Peyer's patch (tissue), 4 donors: ENCODE results near the gene SMIM45.
A peak's percentile ranks its signal among the peaks of the same experiment; 100 is the strongest.

Source experiments
- DNase-seq, 3 donors: peaks; one replicate each; pipeline ENCODE4 v3.0.0-alpha.2; 2017 to 2019
- H3K27ac ChIP-seq, 4 donors: fragments of 200-600 bp; sonication (generic); one replicate each; pipeline ENCODE4 v1.5.1; 2016 to 2019
- H3K27me3 ChIP-seq, 2 donors: fragments of 200-600 bp; sonication (generic); one replicate each; pipeline ENCODE4 v1.5.1; 2019
- H3K36me3 ChIP-seq, 3 donors: fragments of 200-600 bp; sonication (generic); one replicate each; pipeline ENCODE4 v1.5.1; 2016 to 2019
- H3K4me1 ChIP-seq, 4 donors: fragments of 200-600 bp; sonication (generic); one replicate each; pipeline ENCODE4 v1.5.1; 2016 to 2019
- H3K4me3 ChIP-seq, 4 donors: fragments of 200-600 bp; sonication (generic); 1 replicate in 3 of 4; 2 replicates in 1 of 4; pipeline ENCODE4 v1.5.1; 2016 to 2019; ENCODE audit warnings: mild to moderate bottlenecking in 1 of 4
- H3K9me3 ChIP-seq, 4 donors: fragments of 200-600 bp; sonication (generic); one replicate each; pipeline ENCODE4 v1.5.1; 2016 to 2019; ENCODE audit warnings: mild to moderate bottlenecking in 1 of 4
- POLR2A ChIP-seq, 2 donors: fragments of 450-650 bp; IDR thresholded peaks; one replicate each; pipeline ENCODE4 v1.5.1; 2017; ENCODE audit warnings: antibody characterized with exemption in 2 of 2, mild to moderate bottlenecking in 2 of 2, moderate library complexity in 2 of 2
- TF ChIP-seq, protein P1 (sequence below), 6 experiments: fragments of 450-650 bp in 4 of 6; fragments of 200-600 bp in 2 of 6; sonication (generic) in 1 of 6; IDR thresholded peaks; one replicate each; pipeline ENCODE4 v1.5.1; 2017 to 2019; ENCODE audit warnings: antibody characterized with exemption in 6 of 6, mild to moderate bottlenecking in 3 of 6, moderate library complexity in 1 of 6

SMIM45 gene

DNA sequence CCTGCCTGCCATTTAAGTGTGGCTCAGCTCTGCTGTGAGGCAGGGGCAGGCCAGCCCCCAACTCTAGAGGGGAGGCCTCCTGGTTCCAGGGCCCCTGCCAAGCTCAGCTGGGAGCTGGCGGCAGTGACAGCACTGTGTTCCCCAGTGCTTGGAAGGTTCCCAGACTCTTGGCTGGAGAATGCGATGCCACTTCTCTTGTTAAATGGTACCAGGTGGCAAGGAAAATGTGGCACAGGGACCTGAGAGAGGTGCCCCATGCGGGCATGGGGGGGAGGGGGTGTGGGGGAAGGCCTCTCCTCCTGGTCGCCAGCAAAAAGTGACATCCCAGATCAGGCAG lies 17.0 kb upstream of the SMIM45 start:
- no peaks in the 10 kb centered on the region for H3K9me3 ChIP-seq
- TF ChIP-seq POLR2A (IDR thresholded peaks at IDR 0.05) = no peak
- TF ChIP-seq, protein P1, sequence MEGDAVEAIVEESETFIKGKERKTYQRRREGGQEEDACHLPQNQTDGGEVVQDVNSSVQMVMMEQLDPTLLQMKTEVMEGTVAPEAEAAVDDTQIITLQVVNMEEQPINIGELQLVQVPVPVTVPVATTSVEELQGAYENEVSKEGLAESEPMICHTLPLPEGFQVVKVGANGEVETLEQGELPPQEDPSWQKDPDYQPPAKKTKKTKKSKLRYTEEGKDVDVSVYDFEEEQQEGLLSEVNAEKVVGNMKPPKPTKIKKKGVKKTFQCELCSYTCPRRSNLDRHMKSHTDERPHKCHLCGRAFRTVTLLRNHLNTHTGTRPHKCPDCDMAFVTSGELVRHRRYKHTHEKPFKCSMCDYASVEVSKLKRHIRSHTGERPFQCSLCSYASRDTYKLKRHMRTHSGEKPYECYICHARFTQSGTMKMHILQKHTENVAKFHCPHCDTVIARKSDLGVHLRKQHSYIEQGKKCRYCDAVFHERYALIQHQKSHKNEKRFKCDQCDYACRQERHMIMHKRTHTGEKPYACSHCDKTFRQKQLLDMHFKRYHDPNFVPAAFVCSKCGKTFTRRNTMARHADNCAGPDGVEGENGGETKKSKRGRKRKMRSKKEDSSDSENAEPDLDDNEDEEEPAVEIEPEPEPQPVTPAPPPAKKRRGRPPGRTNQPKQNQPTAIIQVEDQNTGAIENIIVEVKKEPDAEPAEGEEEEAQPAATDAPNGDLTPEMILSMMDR (IDR thresholded peaks at IDR 0.05) = no peak
- no peak overlapping the region for H3K4me3 ChIP-seq
- peak overlapping the region in 2 of 4 donors; percentile 76 to 88 for H3K27ac ChIP-seq
- H3K36me3 ChIP-seq = no peaks in the 10 kb centered on the region
- H3K4me1 ChIP-seq = peaks cover 0 to 45% (median 17%) of the 10 kb centered on the region in 4 donors
- DNase-seq = no peak
- H3K27me3 ChIP-seq = no peaks in the 10 kb centered on the region

DNA sequence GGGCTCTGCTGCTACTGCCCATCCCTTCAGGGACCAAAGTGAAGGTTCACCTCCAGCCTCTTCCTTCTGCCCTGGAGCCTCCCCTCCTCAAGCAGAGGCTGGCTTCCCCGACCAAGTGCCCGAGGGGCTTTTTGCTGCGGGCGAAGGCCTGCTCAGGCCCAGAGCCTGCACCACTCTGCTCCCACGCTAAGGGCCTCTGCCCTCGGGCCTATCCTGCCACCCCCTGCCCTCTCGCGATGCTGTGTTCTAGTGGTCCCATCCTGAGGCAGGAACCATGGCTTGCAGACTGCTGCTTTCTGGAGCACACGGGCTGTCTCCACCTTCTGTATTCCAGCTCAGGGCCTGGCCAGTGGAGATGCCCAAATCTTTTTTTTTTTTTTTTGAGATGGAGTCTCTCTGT lies 16.4 kb upstream of the SMIM45 start:
- no peak for DNase-seq
- Histone ChIP-seq H3K4me1 (peaks cover 0 to 45% (median 21%) of the 10 kb centered on the region in 4 donors), H3K4me3 (no peak overlapping the region), H3K27me3 (no peaks in the 10 kb centered on the region), H3K27ac (peak overlapping the region in 2 of 4 donors; percentile 76 to 88), H3K36me3 (no peaks in the 10 kb centered on the region), H3K9me3 (no peaks in the 10 kb centered on the region)
- TF ChIP-seq POLR2A (IDR thresholded peaks at IDR 0.05) = no peak
- TF ChIP-seq, protein P1 (IDR thresholded peaks at IDR 0.05) = no peak

DNA sequence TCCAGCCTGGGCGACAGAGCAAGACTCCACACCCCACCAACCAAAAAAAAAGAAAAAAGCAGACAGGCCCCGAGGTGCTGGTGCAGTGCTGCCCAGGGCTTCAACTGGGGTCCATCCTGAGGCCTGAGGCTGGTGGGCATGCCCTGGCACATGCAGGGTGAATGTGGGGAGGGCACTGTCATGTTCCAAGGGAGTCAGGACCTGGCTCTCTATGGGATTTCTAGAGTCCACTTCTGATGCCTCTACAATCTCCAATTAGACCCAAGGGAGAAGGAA lies 15.1 kb upstream of the SMIM45 start:
- peak overlapping the region in 2 of 4 donors; percentile 78 to 88 for H3K27ac ChIP-seq
- TF ChIP-seq POLR2A (IDR thresholded peaks at IDR 0.05) = no peak
- TF ChIP-seq, protein P1 (IDR thresholded peaks at IDR 0.05) = no peak
- no peak for DNase-seq
- no peaks in the 10 kb centered on the region for H3K27me3 ChIP-seq
- H3K9me3 ChIP-seq = no peaks in the 10 kb centered on the region
- no peaks in the 10 kb centered on the region for H3K36me3 ChIP-seq
- H3K4me3 ChIP-seq = no peak overlapping the region
- peaks cover 0 to 55% (median 28%) of the 10 kb centered on the region in 4 donors for H3K4me1 ChIP-seq

DNA sequence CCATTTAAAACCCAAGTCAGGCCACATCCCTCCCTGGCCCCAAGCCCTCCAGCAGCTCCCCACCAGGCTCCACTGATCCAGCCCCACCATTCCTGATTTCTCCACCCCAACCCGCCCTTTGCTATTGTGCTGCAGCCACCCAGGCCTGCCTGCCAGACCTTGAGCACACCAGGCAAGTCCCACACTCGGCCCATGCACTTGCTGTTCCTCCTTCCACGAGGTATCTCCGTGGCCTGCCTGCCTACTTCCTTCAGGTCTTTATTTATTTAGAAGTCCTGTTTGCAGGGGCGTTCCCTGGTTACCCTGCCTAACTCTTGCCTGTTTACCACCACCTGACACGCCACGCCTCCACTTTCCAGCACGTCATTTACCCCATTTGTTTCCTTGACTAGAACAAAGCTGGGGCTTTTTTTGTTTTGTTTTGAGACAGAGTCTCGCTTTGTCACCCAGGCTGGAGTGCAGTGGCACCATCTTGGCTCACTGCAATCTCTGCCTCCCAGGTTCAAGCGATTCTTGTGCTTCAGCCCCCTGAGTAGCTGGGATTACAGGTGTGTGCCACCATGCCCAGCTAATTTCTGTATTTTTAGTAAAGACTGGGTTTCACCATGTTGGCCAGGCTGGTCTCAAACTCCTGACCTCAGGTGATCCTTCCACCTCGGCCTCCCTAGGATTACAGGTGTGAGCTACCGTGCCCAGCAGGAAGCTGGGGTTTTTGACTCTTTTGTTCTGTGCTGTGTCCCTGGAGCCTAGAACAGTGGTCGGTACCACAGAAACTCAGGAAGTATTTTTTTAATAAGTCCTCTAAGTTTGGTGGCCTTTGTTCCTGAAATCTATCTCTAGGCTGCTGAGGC lies 11.7 kb upstream of the SMIM45 start:
- H3K4me3 ChIP-seq = peak overlapping the region in 3 of 4 donors; percentile 29 to 37 (median 36)
- no peaks in the 10 kb centered on the region for H3K27me3 ChIP-seq
- peaks cover 0 to 32% (median 24%) of the 10 kb centered on the region in 4 donors for H3K4me1 ChIP-seq
- DNase-seq = peak; percentile 80 to 99 (median 99)
- no peaks in the 10 kb centered on the region for H3K9me3 ChIP-seq
- no peaks in the 10 kb centered on the region for H3K36me3 ChIP-seq
- TF ChIP-seq, protein P1 (IDR thresholded peaks at IDR 0.05) = no peak
- TF ChIP-seq POLR2A (IDR thresholded peaks at IDR 0.05) = peak; percentile 45 to 73
- peak overlapping the region; percentile 87 to 97 (median 88) for H3K27ac ChIP-seq

DNA sequence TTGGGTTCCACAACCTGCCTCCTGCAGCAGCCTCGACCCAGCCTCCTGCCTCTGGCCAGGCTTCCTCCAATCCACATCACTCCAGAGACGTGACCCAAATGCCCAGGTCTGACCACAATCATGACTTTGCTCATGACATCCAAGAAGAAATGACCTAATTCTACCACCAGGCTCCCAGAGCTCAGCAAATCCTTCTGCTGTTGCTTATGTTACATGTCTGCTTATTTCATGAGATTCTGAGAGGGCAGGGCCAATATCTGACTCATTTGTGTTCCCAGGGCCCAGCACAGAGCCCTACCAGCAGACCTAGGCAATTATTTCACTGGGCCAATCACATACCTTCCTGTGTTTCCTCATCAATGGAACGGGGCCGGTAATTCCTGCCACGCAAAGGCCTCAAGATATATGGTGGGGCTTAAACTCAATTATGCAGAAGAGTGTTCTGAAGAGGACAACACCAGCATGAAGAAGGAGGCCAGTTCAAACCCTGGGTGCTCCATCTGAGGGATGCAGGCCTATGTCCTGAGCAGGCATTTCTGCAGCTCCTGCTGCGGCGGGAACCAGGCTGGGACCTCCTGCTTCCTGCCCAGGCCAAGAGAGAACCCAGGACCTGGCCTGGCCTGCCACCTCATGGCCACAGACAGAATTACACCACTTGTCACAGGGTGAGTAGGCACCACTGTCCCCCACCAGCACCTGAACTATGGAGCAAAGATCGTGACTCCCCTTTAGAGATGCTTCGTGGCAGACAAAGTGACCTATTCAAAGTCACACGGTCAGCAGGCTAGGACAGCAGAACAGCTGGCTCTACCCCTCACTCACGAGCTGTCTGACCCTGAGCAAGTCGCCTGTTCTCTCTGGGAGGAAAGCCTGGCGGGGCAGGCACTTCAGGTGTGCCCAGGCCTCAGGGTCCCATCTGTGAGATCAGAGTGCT lies 10.9 kb upstream of the SMIM45 start:
- peak overlapping the region; percentile 87 to 97 (median 88) for H3K27ac ChIP-seq
- no peak overlapping the region for H3K4me3 ChIP-seq
- peak; percentile 90 to 96 (median 93) for DNase-seq
- TF ChIP-seq, protein P1 (IDR thresholded peaks at IDR 0.05) = peak; percentile 81 to 99 (median 98)
- TF ChIP-seq POLR2A (IDR thresholded peaks at IDR 0.05) = peak in 1 of 2 donors; percentile 10
- H3K4me1 ChIP-seq = peaks cover 0 to 31% (median 28%) of the 10 kb centered on the region in 4 donors
- no peaks in the 10 kb centered on the region for H3K27me3 ChIP-seq
- no peaks in the 10 kb centered on the region for H3K36me3 ChIP-seq
- H3K9me3 ChIP-seq = no peaks in the 10 kb centered on the region
